GM18909 (cell line): Measurements from ENCODE around the gene ARL11.

Experiments
- ATAC-seq: cut with Tn5 transposase; IDR thresholded peaks from one replicate; pipeline ENCODE4 v1.9.1; 2021; ENCODE audit warnings: mild to moderate bottlenecking; ENCODE audit not compliant: unreplicated experiment, poor library complexity

The ARL11 gene

DNA sequence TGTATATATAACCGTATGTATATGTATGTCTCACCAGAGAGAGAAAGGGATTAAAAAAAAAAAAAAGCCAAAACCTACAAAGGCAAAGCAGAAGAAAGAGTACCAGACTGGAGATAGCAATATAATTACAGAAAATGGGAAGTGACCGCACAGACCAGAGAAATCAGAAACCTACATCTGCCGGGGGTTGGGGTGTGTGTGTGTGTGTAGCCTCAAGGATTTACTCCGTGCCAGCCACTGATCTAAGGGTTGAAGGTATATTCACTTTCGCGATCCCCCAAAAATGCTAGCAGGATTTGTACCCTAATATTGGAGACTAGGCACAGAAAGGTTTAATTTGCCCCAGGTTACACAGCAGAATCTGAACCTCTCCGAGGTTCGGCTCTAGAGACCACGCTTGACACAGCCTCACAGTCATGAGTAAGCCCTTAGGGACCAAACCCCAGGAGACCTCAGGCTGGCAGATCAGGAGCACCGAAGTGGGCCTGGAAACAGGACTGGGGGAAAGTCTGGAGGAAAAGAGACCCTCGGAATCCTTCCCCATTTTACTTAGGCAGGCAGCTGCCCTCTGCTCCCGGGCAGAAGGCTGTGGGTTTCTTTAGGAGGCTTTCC lies 14.8 kb downstream of the ARL11 start:
- peak; percentile 48 for ATAC-seq

DNA sequence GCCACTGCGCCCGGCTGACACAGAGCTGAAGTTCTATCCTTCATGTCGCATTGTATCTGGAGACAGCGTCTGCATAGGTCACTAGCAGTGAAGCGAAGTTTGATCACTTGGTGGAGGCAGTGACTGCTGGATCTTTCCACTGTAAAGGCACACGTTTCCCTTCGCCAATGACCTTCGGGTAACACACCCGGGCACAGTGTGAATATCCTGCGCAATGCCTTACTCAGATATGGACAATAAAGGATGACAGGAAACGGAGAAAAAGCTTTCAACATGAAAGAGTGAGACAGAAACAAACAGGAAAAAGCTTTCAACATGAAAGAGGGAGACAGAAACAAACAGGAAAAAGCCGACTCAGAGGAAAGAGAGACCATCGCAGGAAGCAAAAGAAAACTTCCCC lies 17.1 kb downstream of the ARL11 start:
- ATAC-seq, result no peak

DNA sequence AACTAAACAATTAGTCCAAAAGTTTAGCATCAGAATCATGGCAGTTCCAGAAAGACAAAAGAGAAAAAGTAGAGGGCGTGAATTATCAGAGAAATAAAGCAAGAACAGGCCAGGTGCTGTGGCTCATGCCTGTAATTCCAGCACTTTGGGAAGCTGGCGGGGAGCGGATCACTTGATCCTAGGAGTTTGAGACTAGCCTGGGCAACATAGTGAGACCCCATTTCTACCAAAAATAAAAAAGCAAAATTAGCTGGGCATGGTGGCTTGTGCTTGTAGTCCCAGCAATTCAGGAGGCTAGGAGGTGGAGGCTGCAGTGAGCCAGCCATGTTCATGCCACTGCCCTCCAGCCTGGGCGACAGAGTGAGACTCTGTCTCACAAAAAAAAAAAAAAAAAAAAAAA lies 18.4 kb downstream of the ARL11 start:
- no peak for ATAC-seq

DNA sequence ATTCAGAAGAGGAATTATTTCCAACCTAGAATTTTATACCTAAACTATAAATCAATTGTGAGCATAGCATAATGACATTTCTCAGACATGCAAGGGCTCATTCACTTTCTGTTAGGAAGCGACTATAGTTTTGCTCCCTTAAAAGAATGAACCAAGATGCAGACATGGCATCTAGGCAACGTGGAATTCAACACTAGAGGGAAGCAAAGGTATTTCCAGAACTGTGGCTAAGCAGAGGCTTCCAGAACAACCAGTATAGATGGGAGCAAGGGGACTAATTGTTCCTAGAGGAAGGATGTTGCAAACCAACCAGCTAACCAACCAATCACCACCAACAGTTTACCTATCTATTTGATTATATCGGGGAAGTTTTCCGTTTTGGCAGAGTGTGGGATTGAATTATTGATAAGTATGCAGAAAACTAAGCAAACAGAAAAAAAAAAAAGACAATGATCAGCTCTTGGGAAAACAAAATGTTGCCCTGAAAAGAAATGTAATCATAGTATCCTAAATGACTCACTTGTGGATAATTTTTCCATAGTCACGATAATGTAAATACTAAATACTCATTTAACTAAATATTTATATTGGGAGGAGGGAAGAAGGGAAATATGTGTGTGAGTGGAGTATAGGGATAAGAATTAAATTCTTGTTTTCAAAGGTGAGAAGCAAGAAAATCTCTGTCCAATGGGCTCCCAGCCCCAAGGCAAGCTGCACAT lies 21.1 kb downstream of the ARL11 start:
- no peak for ATAC-seq

GRCh38 chr13:49649963-49650312 lies 21.6 kb downstream of the ARL11 start:
- ATAC-seq, result no peak

DNA sequence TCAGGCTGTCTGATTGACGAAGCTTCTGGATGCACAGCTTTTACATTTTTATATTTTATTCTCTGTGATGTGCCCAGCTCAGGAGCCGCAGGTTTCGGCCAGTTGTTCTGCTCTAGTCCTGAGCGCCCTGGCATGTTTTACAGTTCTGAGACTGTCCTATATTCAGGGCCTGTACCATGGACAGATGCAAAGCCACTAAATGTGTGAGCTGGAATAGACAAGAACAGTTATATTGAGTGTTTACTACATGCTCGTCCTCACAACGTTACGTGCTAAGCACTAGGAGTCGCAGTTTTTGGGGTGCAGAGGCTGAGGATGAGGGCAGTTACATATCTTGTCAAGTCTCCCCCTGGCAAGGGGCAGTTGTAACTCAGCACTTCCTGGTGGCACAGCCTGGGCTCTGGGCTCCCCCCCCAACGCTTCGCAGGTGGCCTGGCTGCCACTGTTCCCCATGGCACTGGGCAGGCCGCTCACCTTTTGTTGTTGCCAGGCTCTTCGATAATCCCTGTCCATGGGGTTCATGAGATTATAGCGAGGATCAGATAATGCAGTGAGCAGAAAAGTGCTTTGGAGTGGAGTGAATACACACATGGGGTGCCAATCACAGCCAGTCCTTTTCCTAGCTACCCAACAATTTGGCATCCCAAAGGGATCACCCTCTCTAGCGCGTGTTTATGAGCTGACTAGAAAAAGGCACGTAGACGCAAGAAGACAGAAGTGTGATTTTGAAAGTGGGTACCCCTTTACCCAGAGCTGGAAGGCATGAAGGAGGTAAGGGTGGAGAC lies 23.5 kb downstream of the ARL11 start:
- no peak for ATAC-seq

- ATAC-seq, result no peak
These were observed 24.3 kb downstream of the ARL11 start for GRCh38 chr13:49652355-49653305.

- ATAC-seq, result no peak
These were observed 25.2 kb downstream of the ARL11 start for GRCh38 chr13:49653478-49653877.

DNA sequence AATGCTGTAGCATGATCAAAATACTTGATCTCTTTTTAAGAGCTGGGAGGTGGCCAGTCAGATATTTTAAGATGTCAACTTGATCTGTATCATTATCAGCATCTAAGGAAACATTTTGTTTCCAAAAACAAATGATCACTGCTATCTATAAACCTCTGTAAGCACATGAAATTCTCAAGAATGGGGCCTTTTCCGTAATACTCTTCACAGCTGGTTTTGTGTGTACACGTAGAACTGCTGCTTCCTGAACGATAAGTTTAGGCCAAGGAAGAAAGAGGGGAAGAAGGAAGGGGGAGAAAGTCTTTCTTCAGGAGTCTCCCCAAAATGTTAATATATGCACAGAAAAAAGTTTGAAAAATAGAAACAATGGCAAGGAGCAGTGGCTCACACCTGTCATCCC lies 25.7 kb downstream of the ARL11 start:
- no peak for ATAC-seq

DNA sequence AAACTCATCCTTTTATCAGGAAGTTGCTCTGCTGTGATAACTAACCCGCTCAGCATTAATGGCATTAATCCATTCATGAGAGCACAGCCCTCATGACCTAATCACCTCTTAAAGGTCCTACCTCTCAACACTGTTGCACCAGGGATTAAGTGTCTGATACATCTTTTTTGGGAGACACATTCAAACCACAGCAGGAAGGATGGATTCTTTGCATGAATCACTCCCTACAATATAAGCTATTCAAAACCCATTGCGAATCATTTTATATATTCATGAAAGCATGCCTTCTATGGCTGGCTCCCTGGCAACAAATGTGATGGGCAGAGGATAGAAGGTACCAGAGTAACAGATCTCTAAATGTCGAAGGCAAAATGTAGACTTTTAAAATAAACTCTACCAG lies 27.6 kb downstream of the ARL11 start:
- no peak for ATAC-seq

GRCh38 chr13:49657241-49657641 lies 28.9 kb downstream of the ARL11 start:
- no peak for ATAC-seq

GRCh38 chr13:49664606-49665005 lies 36.3 kb downstream of the ARL11 start:
- no peak for ATAC-seq

DNA sequence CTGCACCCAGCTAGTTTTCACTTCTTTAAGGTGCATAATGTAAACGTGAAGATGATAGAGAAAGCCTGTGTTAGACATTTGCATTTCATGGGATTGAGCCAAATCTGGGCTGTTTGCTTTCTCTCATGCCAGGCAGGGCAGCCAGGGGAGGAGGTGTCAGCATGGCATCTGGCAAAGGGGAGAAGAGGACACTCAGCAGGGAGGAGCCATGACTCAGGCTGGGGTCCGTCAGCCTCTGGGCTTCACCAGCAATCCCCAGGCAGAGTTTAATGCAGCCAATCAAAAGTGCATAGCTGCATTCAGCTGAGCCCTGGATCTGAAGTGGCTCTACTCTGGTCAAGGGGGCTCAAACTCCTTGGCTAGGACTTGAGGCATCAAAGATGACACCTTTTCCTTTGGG lies 39.5 kb downstream of the ARL11 start:
- ATAC-seq, result no peak

DNA sequence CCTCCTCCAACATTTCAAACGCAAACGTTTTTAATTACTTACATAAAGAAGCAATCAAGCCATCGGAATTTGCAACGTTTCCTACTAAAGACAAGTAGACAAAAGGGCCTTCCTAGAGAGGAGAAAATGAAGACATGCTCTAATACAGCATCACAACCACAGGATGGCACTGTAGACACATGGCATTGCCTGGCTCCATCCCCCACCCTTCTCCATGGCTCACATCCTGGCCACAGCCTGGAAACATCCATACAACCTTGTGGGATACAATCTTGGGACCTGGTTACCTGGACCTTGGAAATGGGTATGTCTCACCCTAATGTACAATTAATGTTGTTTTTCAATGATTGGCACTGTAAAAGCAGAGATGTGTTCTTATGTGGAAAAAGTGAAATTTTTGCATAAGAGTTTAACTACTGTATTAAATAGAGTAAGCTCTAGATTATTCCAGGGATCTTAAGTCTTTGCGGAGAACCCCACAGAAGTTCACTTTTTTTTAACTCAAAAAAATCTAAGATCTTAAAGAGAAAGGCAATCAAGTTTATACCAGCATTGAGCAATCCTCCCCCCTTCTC lies 41.5 kb downstream of the ARL11 start:
- no peak for ATAC-seq

DNA sequence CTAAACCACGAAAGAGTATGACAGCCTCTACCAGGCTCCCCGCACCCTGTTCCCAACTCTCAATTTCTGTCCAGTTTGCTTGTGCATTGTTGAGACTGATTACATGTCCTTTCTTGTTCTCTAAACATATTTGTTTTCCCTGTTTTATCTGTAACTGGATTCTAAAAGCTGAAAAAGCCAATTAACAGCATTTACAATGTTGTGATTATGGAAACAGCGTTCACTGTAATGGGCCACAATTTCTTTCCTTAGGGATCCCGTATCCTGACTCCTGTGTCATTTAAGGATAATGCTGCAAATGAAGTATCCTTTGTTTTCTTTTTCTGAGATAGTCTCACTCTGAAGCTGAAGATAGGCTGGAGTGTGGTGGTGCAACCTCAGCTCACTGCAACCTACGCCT lies 42.5 kb downstream of the ARL11 start:
- no peak for ATAC-seq

- ATAC-seq, result no peak
These were observed 48.4 kb downstream of the ARL11 start for GRCh38 chr13:49676581-49677298.

DNA sequence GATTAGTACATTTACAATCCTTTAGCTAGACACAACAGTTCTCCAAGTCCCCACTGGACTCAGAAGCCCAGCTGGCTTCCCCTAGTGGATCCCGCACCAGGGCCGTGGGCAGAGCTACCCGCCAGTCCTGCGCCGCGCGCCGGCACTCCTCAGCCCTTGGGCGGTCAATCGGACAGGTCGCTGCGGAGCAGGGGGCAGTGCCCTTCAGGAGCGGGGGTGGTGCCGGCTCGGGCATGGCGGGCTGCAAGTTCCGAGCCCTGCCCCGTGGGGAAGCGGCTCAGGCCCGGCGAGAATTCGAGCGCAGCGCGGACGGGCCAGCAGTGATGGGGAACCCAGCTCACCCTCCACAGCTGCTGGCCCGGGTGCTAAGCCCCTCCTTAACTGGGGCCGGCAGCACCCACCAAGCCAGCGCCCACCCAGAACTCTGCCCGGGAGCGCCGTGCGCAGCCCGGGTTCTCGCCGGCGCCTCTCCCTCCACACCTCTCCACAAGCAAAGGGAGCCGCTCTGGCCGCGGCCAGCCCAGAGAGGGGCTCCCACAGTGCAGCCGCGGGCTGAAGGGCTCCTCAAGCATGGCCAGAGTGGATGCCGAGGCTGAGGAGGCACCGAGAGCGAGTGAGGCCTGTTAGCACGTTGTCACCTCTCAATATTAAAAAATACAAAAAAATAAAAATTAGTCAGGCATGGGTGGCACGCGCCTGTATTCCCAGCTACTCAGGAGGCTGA lies 50.0 kb downstream of the ARL11 start:
- ATAC-seq, result no peak

GRCh38 chr13:49679246-49679645 lies 50.9 kb downstream of the ARL11 start:
- ATAC-seq, result no peak
